ENCODE measurements around the gene OR1F1.
"Not testable (repeated sequence)": the region's sequence is repeated elsewhere in the genome, so short reads cannot be mapped to it uniquely, and the experiment has no call there.

OR1F1 gene

GRCh38 chr16:3150346-3151218 is 37.4 kb upstream of the OR1F1 start:
- peak; percentile 98 for DNase-seq (ENCODE audit: low spot score)

DNA sequence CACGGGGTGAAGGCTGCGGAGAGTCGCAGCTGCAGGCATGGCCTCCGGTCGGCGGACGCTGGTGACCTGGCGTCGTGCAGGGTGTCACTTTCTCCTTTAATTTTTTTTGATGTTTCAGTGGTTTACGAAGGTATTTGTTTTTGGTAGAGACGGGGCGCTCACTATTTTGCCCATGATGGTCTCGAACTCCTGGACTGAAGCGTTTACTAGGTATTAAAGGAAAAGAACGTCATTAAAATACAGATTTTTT is 36.1 kb upstream of the OR1F1 start:
- DNase-seq (ENCODE audit: low spot score), result no peak

GRCh38 chr16:3152277-3152990 is 35.6 kb upstream of the OR1F1 start:
- DNase-seq (ENCODE audit: low spot score), result peak; percentile 78

DNA sequence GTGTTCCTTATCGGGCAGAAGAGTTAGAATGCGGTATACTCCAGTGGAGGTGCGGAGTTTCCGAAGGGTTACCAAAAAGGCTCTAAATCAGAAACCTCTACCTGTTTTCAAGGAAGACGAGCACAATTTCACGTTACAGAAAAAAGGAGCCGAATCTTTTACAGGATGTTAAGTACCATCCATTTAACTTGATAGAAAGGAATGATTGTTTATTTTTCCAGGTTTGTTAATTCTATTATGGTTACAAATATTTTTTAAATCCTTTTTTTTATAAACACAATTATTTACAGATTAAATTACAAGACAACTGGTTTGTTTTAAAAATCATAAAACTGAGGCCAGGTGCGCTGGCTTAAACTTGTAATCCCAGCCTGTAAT is 35.0 kb upstream of the OR1F1 start:
- no peak for DNase-seq (ENCODE audit: low spot score)

GRCh38 chr16:3155181-3155580 is 32.8 kb upstream of the OR1F1 start:
- no peak for DNase-seq (ENCODE audit: low spot score)

- DNase-seq (ENCODE audit: low spot score), result no peak
These were observed 32.0 kb upstream of the OR1F1 start for GRCh38 chr16:3155972-3156371.

DNA sequence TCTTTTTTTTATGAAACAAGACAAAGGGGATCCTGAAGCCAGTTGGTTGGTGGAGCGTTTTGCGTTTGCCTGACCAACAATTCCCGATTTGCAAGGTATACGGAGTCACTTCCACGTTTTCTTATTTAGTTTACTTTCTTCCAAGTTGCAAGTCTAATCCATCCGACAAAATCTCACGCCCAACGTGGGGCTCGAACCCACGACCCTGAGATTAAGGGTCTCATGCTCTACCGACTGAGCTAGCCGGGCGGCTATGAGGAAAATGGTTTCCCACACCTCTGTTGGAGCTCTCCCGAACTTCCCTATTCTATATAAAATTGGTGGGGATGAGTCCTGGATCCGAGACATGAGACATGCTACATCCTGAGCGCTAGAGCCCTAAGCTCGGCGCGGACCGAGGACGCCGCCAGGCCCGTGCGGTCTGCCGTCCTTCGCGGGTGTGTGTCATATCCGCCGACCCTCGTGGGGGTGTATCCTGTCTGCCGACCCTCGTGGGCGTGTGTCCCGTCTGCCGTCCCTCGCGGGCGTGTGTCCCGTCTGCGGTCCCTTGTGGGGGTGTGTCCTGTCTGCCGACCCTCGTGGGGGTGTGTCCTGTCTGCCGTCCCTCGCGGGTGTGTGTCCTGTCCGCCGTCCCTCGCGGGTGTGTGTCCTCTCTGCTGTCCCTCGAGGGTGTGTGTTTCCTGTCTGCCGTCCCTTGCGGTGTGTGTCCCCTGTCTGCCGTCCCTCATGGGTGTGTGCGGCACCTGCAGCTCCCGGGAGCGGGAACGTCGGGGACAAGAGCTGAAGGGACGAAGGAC is 30.6 kb upstream of the OR1F1 start:
- DNase-seq (ENCODE audit: low spot score), result peak; percentile 82

DNA sequence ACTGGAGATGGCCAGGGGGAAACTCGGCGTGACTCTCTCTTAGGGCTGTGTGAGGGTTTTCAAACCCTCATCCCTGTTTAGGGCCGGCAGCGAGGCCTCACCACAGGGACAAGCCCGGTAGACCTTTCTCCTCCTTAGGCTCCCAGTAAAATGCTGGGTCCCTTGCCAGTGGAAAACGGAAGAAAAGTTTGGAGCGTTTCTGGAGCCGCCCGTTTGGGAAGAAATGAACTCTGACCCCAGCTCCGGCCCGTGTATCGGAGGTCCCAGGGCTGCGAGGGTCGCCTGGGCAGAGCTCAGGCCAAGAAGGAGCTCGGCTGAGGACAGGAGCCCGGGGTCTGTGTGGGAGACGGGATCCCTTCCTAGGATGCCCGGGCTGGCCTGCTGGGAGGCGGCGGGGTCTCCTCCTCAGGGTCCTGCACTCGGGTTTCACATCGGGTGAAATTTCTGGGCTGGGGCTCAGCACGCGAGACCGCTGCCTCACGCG is 29.9 kb upstream of the OR1F1 start:
- DNase-seq (ENCODE audit: low spot score), result peak; percentile 62

DNA sequence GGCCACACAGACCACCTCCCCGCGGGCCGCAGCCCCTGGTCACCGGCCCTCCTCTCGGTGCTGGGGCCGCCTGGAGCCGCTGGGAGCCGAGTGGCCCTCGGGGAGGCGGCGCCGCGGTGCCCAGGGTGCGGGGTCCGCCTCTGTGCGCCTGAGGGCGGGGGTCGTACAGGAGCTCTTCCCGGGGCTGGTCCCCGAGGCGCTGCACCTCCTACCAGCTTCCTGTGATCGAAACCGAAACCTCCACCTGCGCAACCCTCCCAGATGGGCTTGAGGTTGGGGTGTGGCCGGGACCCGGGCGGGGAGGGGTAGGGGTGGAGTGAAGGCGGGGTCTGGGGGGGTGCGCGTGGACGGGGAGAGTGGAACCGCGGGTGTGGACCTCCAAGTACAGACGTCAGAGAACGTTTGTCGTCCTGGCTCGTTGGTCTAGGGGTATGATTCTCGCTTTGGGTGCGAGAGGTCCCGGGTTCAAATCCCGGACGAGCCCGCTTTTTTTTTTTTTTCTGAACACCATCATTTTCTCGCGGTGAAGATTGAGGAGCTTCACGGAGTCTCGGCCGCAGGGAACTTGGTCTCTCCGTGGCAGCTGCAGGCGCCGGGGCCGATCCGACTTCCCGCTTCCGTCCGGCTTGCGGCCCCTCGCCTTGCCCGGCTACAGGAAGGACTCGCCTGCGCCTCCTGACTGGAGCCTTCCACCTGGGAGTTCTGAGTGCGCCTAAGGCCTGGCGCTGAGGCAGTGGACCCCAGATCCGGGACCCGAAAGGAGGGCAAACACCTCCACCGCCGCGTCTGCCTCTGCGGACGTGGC is 29.3 kb upstream of the OR1F1 start:
- DNase-seq (ENCODE audit: low spot score), result peak; percentile 96

GRCh38 chr16:3161235-3162018 is 26.6 kb upstream of the OR1F1 start:
- no peak for DNase-seq (ENCODE audit: low spot score)

DNA sequence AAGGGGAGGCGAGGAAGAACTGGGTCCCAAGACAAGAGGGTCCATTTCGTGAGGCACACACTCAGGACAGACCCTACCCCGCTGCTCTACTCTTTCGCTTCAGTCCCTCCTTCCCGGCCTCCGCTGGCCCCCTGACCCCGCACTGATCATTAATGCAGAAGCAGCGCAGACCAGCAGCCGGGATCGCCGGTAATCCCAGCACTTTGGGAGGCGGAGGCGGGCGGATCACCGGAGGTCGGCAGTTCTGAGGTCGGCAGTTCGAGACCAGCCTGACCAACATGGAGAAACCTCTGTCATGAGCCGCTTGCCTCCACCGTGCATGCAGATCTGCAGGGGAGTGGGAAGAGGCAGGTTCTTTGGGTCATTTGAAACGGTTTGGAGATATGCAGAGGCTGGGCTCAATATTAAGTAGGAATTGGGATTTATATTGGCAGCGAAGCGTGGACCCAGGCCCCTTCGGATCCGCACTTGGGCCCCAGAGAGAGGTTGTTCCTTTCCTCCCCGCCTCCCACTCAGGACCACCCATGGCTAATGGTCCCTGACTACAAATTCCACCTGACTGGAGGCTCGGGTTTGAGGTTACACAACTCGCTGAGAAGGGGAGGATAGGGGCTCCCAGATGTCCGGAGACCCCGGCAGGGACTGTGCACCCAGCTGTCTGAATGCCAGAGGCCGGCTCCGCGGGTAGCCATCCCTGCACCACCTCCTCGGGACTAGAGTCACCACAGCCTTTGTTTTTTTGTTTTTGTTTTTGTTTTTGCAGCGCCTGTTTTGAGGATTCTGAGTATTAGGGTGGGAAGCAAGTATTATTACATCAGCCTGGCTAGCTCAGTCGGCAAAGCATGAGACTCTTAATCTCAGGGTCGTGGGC is 23.6 kb upstream of the OR1F1 start:
- DNase-seq (ENCODE audit: low spot score), result no peak

GRCh38 chr16:3165111-3165822 is 22.7 kb upstream of the OR1F1 start:
- DNase-seq (ENCODE audit: low spot score), result no peak

- DNase-seq (ENCODE audit: low spot score), result no peak
These were observed 21.5 kb upstream of the OR1F1 start for GRCh38 chr16:3166505-3166886.

DNA sequence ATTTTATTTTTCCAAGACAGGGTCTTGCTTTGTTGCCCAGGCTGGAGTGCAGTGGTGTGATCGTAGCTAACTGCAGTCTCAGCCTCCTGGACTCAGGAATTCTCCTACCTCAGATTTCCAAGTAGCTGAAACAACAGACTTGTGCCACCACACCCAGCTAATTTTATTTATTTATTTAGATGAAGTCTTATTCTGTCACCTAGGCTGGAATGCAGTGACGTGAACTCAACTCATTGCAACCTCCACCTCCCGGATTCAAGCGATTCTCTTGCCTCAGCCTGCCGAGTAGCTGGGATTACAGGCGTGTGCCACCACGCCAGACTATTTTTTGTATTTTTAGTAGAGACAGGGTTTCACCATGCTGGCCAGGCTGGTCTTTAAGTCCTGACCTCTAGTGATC is 19.3 kb upstream of the OR1F1 start:
- DNase-seq (ENCODE audit: low spot score), result not testable (repeated sequence)

DNA sequence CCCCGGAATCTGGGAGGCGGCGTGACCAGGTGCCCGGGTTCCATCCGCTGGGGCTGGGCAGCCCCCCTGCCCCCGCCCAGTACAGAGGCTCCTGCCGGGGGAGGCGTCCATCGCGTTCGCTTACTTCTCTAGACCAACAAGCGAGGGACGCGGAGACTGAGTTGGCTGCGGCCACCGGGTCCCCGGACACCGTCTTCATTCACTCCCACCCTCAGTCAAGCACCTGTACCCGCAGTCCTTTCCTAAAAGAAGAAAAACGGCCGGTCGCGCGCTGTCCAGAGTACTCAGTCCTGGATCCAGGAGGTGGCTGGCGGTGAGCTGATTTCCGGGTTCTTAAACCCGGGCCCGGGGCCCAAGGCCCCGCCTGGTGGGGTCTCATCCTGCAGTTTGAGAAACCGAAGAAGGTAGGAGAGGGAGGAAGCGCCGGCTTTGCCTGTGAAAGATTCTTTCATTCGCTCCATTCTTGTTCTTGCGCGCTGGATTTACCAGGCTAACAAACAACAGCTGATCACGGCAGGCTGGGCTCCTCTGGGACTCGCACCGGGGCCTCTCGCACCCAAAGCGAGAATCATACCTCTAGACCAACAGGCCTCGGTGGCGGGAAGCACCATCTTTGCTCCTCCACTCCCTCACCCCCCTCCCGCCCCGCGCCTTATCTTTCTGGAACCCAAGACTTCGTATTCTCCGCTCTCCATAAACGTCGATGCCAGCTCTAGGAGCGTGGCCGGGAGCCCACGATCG is 17.4 kb upstream of the OR1F1 start:
- no peak for DNase-seq (ENCODE audit: low spot score)

- no peak for DNase-seq (ENCODE audit: low spot score)
These were observed 16.7 kb upstream of the OR1F1 start for GRCh38 chr16:3171181-3171854.

GRCh38 chr16:3171855-3172593 is 16.0 kb upstream of the OR1F1 start:
- peak; percentile 40 for DNase-seq (ENCODE audit: low spot score)

Data from hepatic stellate cell (primary cell).